ENCODE results near the gene COL23A1. TPM values are rescaled to one million over a fixed set of nuclear protein-coding genes. Genes with fewer than 3 reads are reported as not detected.

COL23A1 gene
- total RNA-seq, 2 donors from 2014 or later: 0.44 to 0.86 TPM

DNA sequence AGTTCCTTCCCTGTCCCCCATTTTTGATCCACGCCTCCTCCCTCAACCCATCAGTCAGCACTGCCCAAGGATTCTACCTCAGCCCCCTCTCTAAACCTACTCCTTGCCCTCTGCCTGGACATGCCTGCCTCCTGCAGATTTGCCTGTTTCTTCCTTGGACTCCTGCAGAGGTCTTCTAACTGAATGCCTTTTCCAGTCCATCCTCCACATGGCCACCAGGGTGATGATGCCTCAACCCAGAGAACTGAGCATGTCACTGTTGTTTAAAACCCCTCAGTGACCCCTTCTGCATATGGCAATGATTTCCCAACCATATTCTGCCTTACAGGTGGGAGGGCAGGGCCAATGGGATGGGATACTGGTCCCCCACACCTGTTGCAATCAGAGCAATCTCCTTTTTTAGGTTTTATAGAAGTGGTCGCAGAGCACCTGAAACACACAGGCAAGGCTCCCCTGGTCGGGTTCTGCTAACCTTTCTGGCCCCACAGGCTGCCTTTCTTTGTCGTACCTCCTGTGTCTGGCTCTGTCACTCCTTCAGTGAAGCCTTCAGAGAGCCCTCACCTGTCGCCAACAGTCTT is 366.9 kb downstream of the COL23A1 start:
- no peak for DNase-seq
- H3K27ac Mint-ChIP-seq: peak overlapping the region; percentile 18
- peaks cover 44% of the 10 kb centered on the region for H3K4me1 Mint-ChIP-seq (ENCODE audit: low read depth)
- ATAC-seq (replicated peaks in 1 of 2): no peak
- no peaks in the 10 kb centered on the region for H3K27me3 Mint-ChIP-seq (ENCODE audit: low read depth)
- peaks cover 15 to 49% of the 10 kb centered on the region in 2 donors for H3K36me3 Mint-ChIP-seq (ENCODE audit: insufficient read depth in 2 of 2)
- no peak overlapping the region for H3K4me3 Mint-ChIP-seq
- H3K9me3 Mint-ChIP-seq: no peaks in the 10 kb centered on the region

DNA sequence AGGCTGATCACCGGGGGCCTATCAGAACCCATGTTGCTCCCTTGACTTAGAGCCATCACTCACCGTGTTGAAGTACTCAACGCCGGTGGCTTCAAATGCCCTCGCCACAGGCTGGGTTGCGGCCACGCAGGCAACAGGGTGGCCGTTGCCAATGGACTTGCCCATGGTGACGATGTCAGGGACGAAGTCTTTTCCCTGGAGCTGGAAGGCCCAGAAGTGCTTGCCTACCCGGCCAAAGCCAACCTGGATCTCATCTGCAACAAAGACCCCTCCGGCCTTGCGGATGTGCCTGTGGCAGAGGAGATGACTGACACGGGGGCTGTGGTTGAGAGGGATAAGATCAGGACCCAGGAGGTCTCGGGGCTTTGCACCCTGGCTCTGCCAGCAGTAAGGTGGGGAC is 367.9 kb downstream of the COL23A1 start:
- Mint-ChIP-seq H3K36me3 (ENCODE audit: insufficient read depth in 2 of 2) (peaks cover 7 to 45% of the 10 kb centered on the region in 2 donors), H3K9me3 (no peaks in the 10 kb centered on the region), H3K4me3 (no peak overlapping the region), H3K27me3 (ENCODE audit: low read depth) (no peaks in the 10 kb centered on the region), H3K27ac (no peak overlapping the region), H3K4me1 (ENCODE audit: low read depth) (peaks cover 35% of the 10 kb centered on the region)
- DNase-seq (no peak), ATAC-seq (replicated peaks in 1 of 2) (no peak)

DNA sequence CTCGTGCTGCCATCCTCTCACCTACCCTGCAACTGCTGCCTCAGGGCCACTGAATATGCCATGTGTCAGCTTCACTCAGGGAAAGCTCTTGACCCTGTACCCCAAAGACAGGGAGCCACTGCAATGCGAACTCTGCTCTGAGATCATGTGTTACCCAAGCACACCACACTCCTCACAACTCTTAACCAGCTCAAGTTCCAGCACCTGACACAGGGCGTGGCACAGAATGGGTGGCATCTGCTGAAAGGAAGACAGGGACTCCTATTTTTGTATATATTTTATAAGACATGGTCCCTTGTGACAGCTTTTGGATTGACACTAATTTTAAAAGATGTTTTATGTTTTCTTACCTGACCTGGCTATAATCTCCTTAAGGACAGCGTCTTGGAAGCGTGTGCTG is 368.3 kb downstream of the COL23A1 start:
- Mint-ChIP-seq H3K27me3 (ENCODE audit: low read depth) (no peaks in the 10 kb centered on the region), H3K27ac (peak overlapping the region; percentile 31), H3K4me3 (no peak overlapping the region), H3K9me3 (no peaks in the 10 kb centered on the region), H3K4me1 (ENCODE audit: low read depth) (peaks cover 31% of the 10 kb centered on the region), H3K36me3 (ENCODE audit: insufficient read depth in 2 of 2) (peaks cover 6 to 41% of the 10 kb centered on the region in 2 donors)
- ATAC-seq (replicated peaks in 1 of 2) (peak; percentile 4 to 7), DNase-seq (no peak)

DNA sequence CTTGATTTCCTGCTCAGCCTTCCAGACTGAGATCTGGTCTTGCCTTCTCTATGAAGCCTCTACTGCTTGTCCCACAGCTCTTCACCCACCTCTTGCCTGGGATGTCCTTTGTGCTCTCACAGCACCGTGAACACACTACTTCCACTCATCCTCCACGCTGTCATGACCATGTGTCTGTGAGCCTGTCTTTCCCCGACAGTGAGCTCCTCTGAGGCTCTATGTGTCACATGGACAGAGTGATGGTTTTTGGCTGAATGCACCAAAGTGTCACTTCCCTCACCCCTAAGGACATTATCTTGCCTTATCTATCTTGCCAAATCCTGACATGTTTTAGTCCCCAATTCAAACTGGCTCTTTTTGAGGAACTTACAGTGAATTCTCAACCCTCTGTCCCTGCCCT is 368.9 kb downstream of the COL23A1 start:
- ATAC-seq (replicated peaks in 1 of 2): peak; percentile 5 to 34
- H3K27ac Mint-ChIP-seq: peak overlapping the region; percentile 31
- H3K36me3 Mint-ChIP-seq (ENCODE audit: insufficient read depth in 2 of 2): peaks cover 6 to 42% of the 10 kb centered on the region in 2 donors

DNA sequence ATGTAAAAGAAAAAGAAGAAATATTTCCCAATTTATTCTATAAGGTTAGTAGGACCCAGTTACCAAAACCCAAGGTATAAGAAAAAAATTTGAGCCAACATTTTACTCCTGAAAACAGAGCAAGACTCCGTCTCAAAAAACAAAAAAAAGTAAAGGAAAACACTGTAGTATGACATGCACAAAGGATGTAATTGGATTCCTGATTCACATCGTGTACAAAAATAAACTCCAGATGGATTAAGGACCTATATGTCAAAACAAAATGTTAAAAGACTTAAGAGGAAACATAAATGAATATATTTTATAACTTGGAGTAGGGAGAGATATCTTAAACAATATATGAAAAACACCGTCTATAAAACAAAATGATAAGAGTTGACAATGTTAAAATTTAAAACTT is 371.4 kb downstream of the COL23A1 start:
- Mint-ChIP-seq H3K27ac (peak overlapping the region; percentile 76), H3K27me3 (ENCODE audit: low read depth) (no peaks in the 10 kb centered on the region), H3K9me3 (no peaks in the 10 kb centered on the region), H3K4me1 (ENCODE audit: low read depth) (peaks cover 34% of the 10 kb centered on the region), H3K4me3 (no peak overlapping the region), H3K36me3 (ENCODE audit: insufficient read depth in 2 of 2) (peaks cover 7 to 38% of the 10 kb centered on the region in 2 donors)
- DNase-seq: no peak
- ATAC-seq (replicated peaks in 1 of 2): no peak

More for the DNA sequence above, 368.9 kb downstream of the COL23A1 start:
- no peaks in the 10 kb centered on the region for H3K9me3 Mint-ChIP-seq
- H3K4me1 Mint-ChIP-seq (ENCODE audit: low read depth): peaks cover 31% of the 10 kb centered on the region
- H3K27me3 Mint-ChIP-seq (ENCODE audit: low read depth): no peaks in the 10 kb centered on the region
- H3K4me3 Mint-ChIP-seq: no peak overlapping the region
- no peak for DNase-seq

DNA sequence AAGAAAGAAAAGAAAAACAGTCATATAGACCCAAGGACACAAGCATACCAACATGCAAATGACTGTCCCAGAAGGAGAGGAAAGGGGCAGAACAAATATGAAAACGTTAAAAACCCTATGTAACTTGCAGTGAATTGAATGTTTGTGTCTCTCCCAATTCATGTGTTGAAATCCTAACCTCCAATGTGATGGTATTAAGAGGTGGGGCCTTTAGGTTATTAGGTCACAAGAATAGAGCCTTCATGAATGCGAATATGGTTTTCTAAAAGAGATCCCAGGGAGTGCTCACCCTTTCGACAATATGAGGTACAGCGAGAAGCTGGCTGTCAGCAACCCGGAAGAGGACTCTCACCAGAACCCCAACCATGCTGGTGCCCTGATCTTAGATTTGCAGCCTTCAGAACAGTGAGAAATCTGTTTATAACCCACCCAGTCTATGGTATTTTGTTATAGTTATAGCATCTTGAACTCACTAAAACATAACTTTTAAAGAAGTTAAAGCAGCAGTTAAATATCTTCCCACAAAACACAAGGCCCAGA is 371.9 kb downstream of the COL23A1 start:
- DNase-seq: no peak
- Mint-ChIP-seq H3K4me1 (ENCODE audit: low read depth) (peaks cover 34% of the 10 kb centered on the region), H3K9me3 (no peaks in the 10 kb centered on the region), H3K4me3 (no peak overlapping the region), H3K27me3 (ENCODE audit: low read depth) (no peaks in the 10 kb centered on the region), H3K27ac (peak overlapping the region; percentile 76), H3K36me3 (ENCODE audit: insufficient read depth in 2 of 2) (peaks cover 7 to 41% of the 10 kb centered on the region in 2 donors)
- no peak for ATAC-seq (replicated peaks in 1 of 2)

DNA sequence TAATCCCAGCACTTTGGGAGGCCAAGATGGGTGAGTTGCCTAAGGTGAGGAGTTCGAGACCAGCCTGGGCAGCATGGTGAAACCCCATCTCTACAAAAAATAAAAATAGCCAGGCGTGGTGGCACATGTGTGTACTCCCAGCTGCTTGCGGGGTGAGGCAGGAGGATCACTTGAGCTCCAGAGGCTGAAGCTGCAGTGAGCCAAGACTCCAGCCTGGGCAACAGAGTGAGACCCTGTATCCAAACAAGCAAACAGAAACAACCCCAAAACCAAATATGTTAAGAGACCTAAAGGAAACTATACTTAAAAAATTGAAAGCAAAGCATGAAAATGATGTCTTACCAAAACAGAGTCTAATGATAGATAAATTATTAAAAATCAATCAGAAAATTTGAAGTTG is 373.4 kb downstream of the COL23A1 start:
- H3K27ac Mint-ChIP-seq: peak overlapping the region; percentile 96

DNA sequence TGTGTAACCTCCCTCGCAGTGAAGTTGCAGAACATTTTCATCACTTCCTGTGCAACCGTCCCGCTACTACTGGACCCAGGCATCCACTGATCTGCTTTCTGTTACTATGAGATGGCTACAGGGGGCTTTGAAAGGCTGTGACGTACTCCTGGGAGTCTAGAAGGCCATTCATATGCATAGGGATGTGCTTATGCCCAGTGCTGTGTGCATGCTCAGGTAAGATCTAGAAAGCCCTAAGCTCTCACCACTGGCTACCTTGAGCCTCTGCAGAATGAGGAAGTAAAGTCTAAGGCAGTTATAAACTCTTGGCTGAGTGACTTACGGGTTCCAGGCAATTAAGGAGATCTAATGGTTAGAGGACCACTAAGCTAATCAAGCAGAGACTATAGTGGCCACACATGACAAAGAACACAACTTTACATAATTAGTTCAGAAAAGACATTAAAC is 374.1 kb downstream of the COL23A1 start:
- Mint-ChIP-seq H3K27me3 (ENCODE audit: low read depth) (no peaks in the 10 kb centered on the region), H3K36me3 (ENCODE audit: insufficient read depth in 2 of 2) (peaks cover 7 to 43% of the 10 kb centered on the region in 2 donors), H3K4me3 (peak overlapping the region; percentile 29 to 38), H3K4me1 (ENCODE audit: low read depth) (peaks cover 28% of the 10 kb centered on the region), H3K27ac (peak overlapping the region; percentile 96), H3K9me3 (no peaks in the 10 kb centered on the region)
- ATAC-seq (replicated peaks in 1 of 2) (peak; percentile 5 to 54), DNase-seq (no peak)

More for the DNA sequence above, 373.4 kb downstream of the COL23A1 start:
- no peaks in the 10 kb centered on the region for H3K9me3 Mint-ChIP-seq
- no peak overlapping the region for H3K4me3 Mint-ChIP-seq
- ATAC-seq (replicated peaks in 1 of 2): no peak
- H3K36me3 Mint-ChIP-seq (ENCODE audit: insufficient read depth in 2 of 2): peaks cover 7 to 40% of the 10 kb centered on the region in 2 donors
- no peak for DNase-seq
- no peaks in the 10 kb centered on the region for H3K27me3 Mint-ChIP-seq (ENCODE audit: low read depth)
- H3K4me1 Mint-ChIP-seq (ENCODE audit: low read depth): peaks cover 30% of the 10 kb centered on the region

DNA sequence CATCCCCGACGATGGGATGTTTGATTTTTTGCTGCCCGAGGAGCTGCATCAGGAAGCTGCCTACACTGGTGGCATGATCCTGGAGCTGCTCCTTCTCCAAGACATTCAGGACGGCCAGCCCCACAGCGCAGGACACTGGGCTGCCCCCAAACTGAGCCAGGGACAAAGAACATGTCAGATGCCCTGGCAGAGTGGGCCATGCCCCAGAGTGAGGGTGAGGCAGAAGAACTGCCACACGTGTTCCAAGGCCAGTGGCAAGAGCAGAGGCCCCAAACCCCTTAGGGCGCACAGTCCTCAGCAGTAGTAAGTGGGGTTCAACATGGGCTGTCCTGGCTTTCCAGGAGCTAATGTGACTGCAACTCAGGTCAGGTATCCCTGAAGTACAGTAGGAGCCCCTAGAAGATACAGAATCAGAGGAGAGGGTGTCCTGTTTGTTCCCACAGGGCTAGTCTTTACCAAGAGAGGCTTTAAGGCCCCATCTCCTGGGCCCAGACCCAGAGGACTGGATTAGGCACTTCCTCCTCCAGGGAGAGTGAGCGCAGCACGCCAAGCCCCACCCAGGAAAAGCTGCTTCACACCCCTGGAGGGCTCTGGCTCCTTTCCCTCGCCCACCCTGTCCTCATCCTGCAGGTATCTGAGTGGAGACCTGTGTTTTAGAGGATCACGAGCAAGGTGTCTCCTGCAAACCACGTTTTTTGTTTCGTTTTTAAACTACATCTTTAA is 374.8 kb downstream of the COL23A1 start:
- H3K27ac Mint-ChIP-seq: peak overlapping the region; percentile 96
- ATAC-seq (replicated peaks in 1 of 2) (peak; percentile 8 to 34), DNase-seq (no peak)
- H3K4me1 Mint-ChIP-seq (ENCODE audit: low read depth): peaks cover 29% of the 10 kb centered on the region
- no peaks in the 10 kb centered on the region for H3K9me3 Mint-ChIP-seq
- H3K27me3 Mint-ChIP-seq (ENCODE audit: low read depth): no peaks in the 10 kb centered on the region
- H3K36me3 Mint-ChIP-seq (ENCODE audit: insufficient read depth in 2 of 2): peaks cover 7 to 43% of the 10 kb centered on the region in 2 donors
- H3K4me3 Mint-ChIP-seq: no peak overlapping the region

DNA sequence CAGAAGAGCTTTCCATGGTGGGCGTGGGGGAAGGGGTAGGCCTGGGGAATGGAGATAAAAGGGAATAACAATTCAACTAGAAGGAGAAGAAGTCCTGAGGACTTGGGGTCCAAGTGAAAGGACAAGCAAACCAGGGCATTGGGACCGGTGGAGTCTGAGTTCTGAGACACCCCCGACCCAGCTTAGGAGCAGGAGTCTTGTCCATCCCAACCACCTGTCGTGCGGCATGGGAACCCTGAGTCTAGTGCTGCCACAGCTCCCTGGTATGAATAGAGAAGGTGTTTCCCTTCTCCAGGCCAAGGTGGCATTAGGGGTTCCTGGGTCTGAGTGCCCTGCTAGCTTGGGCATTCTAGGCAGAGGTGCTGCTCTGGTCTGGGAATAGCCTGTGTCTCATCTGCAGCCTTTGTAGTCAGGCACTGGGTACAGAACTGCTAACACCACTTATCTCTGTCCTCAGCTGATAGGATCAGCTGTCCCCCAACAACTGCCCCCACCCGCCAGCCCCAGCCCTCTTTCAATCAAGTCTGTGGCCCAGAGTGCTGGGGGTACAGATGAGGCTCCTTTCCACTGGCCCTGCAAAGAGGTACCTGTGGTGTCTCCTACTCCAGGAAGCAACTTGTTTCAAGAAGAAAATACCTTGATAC is 375.9 kb downstream of the COL23A1 start:
- Mint-ChIP-seq H3K9me3 (no peaks in the 10 kb centered on the region), H3K27ac (peak overlapping the region; percentile 89), H3K4me3 (no peak overlapping the region), H3K36me3 (ENCODE audit: insufficient read depth in 2 of 2) (peaks cover 13 to 47% of the 10 kb centered on the region in 2 donors), H3K27me3 (ENCODE audit: low read depth) (no peaks in the 10 kb centered on the region), H3K4me1 (ENCODE audit: low read depth) (peaks cover 34% of the 10 kb centered on the region)
- no peak for DNase-seq
- peak in 1 of 2 donors; percentile 2 for ATAC-seq (replicated peaks in 1 of 2)

DNA sequence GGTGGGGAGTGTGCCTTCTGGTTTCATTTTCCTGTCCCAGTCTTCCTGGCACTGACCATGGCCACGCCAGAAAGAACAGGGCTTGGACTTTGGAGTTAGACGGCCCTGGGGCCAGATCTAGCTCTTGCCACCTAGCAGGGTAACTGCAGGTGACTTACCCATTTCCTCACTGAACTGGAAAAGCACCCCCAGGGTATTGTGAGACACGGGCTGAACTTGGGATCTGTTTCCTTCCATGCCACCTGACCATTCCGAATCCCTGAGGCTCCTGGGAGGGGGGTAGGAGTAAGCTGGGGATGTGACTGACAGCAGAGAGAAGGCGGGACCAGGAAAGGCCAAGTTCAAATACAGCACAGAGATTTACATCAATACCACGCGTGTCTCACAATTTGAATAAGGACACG is 376.4 kb downstream of the COL23A1 start:
- Mint-ChIP-seq H3K4me3 (no peak overlapping the region), H3K4me1 (ENCODE audit: low read depth) (peaks cover 39% of the 10 kb centered on the region), H3K9me3 (no peaks in the 10 kb centered on the region), H3K27ac (peak overlapping the region; percentile 89), H3K36me3 (ENCODE audit: insufficient read depth in 2 of 2) (peaks cover 11 to 45% of the 10 kb centered on the region in 2 donors), H3K27me3 (ENCODE audit: low read depth) (no peaks in the 10 kb centered on the region)
- DNase-seq (no peak), ATAC-seq (replicated peaks in 1 of 2) (no peak)

DNA sequence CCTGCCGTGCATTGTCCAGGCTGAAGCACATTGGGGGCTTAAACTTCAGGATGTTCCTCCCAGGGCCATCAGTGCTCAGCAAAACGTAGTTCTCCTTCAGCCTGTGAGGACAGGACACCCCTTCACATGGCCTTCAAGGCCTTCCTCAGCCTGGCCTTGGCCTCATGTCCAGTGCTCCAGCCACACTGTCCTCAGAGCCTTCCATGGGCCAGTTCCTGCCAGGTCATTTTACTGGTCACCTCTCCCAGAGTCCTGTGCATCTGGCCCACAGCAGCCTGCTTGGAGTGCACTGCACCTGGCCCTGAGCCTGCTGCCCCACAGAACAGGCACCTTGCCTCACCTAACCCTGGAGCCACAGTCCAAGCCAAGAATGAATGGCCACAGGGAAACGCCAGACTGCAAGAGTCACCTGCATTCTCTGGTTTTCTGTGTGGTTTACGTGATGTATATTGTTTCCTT is 377.2 kb downstream of the COL23A1 start:
- ATAC-seq (replicated peaks in 1 of 2): peak in 1 of 2 donors; percentile 14
- peaks cover 46% of the 10 kb centered on the region for H3K4me1 Mint-ChIP-seq (ENCODE audit: low read depth)
- H3K9me3 Mint-ChIP-seq: no peaks in the 10 kb centered on the region

More for the DNA sequence above, 377.2 kb downstream of the COL23A1 start:
- H3K36me3 Mint-ChIP-seq (ENCODE audit: insufficient read depth in 2 of 2): peaks cover 12 to 47% of the 10 kb centered on the region in 2 donors
- peak overlapping the region; percentile 89 for H3K27ac Mint-ChIP-seq
- no peaks in the 10 kb centered on the region for H3K27me3 Mint-ChIP-seq (ENCODE audit: low read depth)
- DNase-seq: no peak
- H3K4me3 Mint-ChIP-seq: no peak overlapping the region
